HG02588 (cell line): ENCODE measurements around the gene CAPZB.

ENCODE experiments used
- ATAC-seq: cut with Tn5 transposase; IDR thresholded peaks from one replicate; pipeline ENCODE4 v1.9.1; 2021; ENCODE audit warnings: mild to moderate bottlenecking, moderate library complexity; ENCODE audit not compliant: unreplicated experiment

The CAPZB gene

GRCh38 chr1:19430121-19431068 lies 54.9 kb downstream of the CAPZB start:
- no peak for ATAC-seq

DNA sequence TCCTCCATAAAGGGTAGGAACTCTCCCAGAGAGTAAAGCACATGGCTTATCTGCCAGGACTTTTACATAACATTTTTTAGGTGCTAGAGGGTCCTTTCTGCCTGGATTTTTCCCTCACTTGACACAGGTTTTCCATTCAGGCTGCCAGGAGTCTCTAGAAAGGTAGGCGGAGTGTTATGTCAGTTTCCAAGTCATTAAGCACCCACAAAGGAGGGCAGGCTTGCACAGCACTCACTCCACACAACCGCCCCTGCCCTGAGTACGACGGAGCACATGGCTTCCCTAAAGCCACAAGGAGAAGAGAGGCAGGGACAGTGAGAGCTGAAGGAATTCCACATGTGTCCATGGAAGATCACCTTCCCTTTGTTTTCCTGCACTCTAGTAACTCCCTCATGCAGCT lies 55.7 kb downstream of the CAPZB start:
- no peak for ATAC-seq

GRCh38 chr1:19427087-19427781 lies 58.1 kb downstream of the CAPZB start:
- no peak for ATAC-seq

DNA sequence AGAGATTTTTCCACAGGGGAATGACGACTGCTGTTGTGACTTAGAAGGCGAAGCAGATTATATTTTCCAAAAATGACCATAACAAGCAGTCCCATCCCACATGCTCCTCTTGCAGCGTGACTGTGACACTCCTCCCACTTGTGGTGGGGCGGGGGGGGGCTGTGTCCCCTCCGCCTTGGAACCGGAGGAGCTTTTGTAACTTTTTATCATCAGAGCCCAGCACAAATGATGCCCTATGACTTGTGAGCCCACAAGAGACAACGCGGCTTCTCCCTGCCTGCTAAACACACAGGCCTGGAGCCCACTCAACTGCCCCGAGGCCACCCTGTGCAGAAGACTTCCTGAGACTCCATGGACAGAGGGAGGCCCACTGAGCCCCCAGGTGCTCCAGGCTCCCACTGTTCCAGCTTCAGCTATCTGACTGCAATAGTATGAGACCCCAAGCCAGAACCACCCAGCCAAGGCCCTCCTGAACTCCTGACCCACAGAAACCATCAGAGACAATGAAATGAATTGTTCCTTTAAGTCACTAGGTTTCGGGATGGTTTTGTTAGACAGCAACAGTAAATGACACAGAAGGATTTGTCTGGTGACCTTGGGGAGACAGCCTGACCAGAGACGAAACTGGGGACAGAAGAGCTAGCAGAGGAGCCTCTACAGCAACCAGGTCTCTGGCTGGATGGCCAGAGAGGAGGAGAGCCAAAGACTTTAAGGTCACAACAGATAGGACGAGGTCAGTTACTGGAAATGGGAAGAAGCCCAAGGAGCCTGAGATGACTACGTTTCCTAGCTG lies 58.8 kb downstream of the CAPZB start:
- no peak for ATAC-seq

DNA sequence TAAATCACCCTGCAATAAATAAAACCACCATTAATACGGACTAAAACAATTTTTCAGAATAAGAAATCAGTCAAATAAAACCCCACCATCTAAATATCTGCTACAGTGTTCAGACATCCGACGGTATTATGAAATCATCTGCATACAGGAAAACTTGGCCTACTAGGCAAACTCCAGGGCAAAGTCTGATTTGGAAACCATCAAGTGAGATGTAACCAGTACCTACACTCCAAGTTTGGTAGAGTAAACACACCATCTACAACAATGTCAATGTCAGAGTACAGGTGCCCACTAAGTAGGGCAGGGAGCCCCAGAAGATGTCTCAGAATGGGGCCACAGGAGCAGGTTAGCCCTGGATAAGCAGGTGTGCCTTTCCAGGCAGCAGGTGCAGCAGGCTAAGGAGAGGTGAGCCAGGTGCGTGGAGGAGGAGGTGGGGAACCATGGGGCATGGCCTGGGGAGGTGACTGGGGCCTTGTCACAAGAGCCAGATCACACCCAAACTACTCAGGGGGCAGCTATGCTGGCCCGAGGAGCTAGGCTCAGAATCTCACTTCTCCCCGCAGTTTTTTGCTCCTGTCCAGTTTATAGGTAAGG lies 59.6 kb downstream of the CAPZB start:
- no peak for ATAC-seq

GRCh38 chr1:19424651-19425570 lies 60.4 kb downstream of the CAPZB start:
- ATAC-seq: no peak

DNA sequence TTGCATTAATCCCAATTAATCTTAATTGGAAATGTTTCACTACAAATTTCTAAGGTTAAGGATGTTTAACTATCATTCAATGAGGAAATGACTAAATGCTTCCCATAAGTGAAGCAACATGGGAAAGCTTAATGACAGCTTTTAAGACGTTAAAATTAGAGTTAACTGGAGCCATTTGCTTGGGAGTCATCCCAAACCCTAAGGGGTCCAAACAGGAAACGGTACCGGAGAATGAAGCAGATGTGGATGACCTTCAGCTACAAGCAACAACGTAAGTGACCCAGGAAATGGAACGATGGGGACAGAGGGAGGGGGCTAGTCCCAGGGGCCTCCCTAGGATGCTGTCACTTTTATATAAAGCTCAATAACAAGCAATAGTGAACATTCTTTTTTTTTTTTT lies 62.2 kb downstream of the CAPZB start:
- ATAC-seq: no peak

- ATAC-seq: no peak
These were observed 64.0 kb downstream of the CAPZB start for GRCh38 chr1:19421365-19421764.

DNA sequence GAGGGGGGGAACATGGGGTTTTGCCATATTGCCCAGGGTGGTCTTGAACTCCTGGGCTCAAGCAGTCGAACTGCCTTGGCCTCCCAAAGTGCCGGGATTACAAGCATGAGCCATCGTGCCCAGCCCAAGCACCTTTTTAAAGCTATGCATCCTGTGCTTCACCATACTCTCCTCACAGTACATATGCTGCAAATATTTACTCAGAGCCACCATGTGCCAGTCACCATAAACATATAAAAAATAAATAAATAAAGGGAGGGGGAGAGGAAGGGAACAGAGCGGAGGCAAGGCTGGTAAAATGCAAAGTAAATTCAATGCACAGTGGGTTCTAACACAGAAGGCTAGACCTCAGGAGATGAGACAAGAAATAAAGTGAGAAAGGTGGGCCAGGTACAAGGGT lies 64.7 kb downstream of the CAPZB start:
- no peak for ATAC-seq

- ATAC-seq: no peak
These were observed 65.6 kb downstream of the CAPZB start for GRCh38 chr1:19419691-19420090.

- no peak for ATAC-seq
These were observed 66.8 kb downstream of the CAPZB start for GRCh38 chr1:19418503-19418971.

- no peak for ATAC-seq
These were observed 68.3 kb downstream of the CAPZB start for GRCh38 chr1:19416921-19417470.

DNA sequence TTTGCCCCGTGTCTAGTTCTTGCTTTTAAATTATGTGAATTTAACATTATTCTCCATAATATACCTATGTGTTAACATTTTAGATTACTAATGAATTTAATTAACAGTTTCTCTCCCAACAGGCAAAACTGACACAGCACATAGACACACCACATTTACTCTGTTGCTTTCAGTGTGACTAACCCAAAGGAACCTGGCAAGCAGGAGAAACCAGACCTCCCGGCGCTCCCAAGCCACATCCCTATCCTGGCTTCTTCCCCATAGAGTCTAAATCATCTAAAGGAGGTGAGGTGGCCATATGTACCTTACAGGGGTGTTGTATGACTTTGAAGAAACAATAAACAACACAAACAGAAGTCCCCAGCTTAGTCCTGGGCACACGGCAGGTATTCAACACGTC lies 69.2 kb downstream of the CAPZB start:
- no peak for ATAC-seq

DNA sequence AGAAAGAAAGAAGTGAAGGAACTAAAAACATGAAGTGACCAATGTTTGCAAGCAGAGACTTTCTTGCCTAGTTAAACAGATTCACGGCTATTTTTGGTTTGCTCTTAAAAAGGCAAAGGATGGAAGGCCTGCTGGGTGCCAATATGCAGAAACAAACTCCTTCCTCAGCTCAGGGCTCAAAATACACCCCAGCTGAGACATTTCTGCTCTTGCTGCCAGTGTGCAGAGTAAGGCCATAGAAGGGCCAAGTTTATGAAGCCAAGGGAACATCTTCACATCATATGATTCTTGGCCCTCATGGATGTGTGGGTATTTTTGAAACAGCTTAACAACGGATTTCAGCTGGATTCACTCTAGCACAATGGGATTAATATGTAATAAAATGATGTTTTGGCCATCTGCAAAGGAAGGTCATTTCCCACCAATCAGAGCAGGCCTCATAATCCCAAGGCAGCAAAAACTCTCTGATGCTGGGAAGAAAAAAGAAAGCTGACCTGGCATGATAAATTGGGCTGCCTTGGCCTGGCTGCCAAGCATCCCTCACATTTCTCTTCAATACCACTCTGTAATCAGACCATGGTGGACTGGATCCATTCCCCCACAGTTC lies 70.7 kb downstream of the CAPZB start:
- no peak for ATAC-seq

- no peak for ATAC-seq
These were observed 71.3 kb downstream of the CAPZB start for GRCh38 chr1:19413999-19414398.

- no peak for ATAC-seq
These were observed 72.7 kb downstream of the CAPZB start for GRCh38 chr1:19412654-19413053.

- no peak for ATAC-seq
These were observed 73.7 kb downstream of the CAPZB start for GRCh38 chr1:19411612-19412011.

- ATAC-seq: no peak
These were observed 74.9 kb downstream of the CAPZB start for GRCh38 chr1:19410393-19410792.
